CD4-positive, CD25-positive, alpha-beta regulatory T cell (primary cell): Measurements from ENCODE around the gene HP. TPM values are rescaled to one million over a fixed set of nuclear protein-coding genes. Genes with fewer than 3 reads are reported as not detected.
"Not testable (repeated sequence)": the region's sequence is repeated elsewhere in the genome, so short reads cannot be mapped to it uniquely, and the experiment has no call there.

Source experiments
- ATAC-seq, 2 donors: fragments of 150-1000 bp; cut with Tn5 transposase; one replicate each; pipeline ENCODE4 v1.10.0; 2021; ENCODE audit warnings: low read depth in 2 of 2, moderate number of reproducible peaks in 2 of 2, moderate library complexity in 1 of 2
- DNase-seq, 3 donors: peaks; one replicate each; pipeline versions ENCODE4 v3.0.0 to v3.0.0-alpha.2; 2012 to 2022; ENCODE audit warnings: mixed read lengths in 1 of 3
- H3K27ac ChIP-seq: one replicate; pipeline ENCODE4 v1.7.0; 2013; ENCODE audit warnings: mild to moderate bottlenecking, low read length; ENCODE audit not compliant: insufficient read depth, poor library complexity, severe bottlenecking
- H3K27me3 ChIP-seq: one replicate; pipeline ENCODE4 v1.7.0; 2013; ENCODE audit warnings: low read length; ENCODE audit not compliant: control insufficient read depth, insufficient read depth
- H3K36me3 ChIP-seq: one replicate; pipeline ENCODE4 v1.7.0; 2013; ENCODE audit warnings: mild to moderate bottlenecking, low read length, moderate library complexity; ENCODE audit not compliant: control insufficient read depth, insufficient read depth
- H3K4me1 ChIP-seq: 2 replicates; pipeline ENCODE4 v1.7.0; 2013; ENCODE audit warnings: mild to moderate bottlenecking, low read length; ENCODE audit not compliant: insufficient read depth, control insufficient read depth, poor library complexity, severe bottlenecking
- H3K4me3 ChIP-seq: one replicate; pipeline ENCODE4 v1.7.0; 2013; ENCODE audit warnings: low read depth, mild to moderate bottlenecking, low read length, moderate library complexity
- H3K9me3 ChIP-seq, 2 experiments: 1 replicate in 1 of 2; 2 replicates in 1 of 2; pipeline ENCODE4 v1.7.0; 2013; ENCODE audit warnings: low read length in 2 of 2, mild to moderate bottlenecking in 1 of 2, moderate library complexity in 1 of 2; ENCODE audit not compliant: control insufficient read depth in 2 of 2
- H3K27ac Mint-ChIP-seq, 3 donors: one replicate each; pipeline ENCODE4 v1.8.0; 2020 to 2022; ENCODE audit warnings: mild to moderate bottlenecking in 3 of 3, mixed read lengths in 3 of 3, moderate library complexity in 2 of 3
- H3K27me3 Mint-ChIP-seq: one replicate; pipeline ENCODE4 v1.8.0; 2022; ENCODE audit warnings: mild to moderate bottlenecking, mixed read lengths
- H3K36me3 Mint-ChIP-seq: one replicate; pipeline ENCODE4 v1.8.0; 2020; ENCODE audit warnings: mixed read lengths
- H3K4me1 Mint-ChIP-seq, 4 donors: one replicate each; pipeline ENCODE4 v1.8.0; 2020 to 2022; ENCODE audit warnings: mixed read lengths in 4 of 4, mild to moderate bottlenecking in 1 of 4
- H3K4me3 Mint-ChIP-seq, 4 donors: one replicate each; pipeline ENCODE4 v1.8.0; 2020 to 2022; ENCODE audit warnings: mild to moderate bottlenecking in 4 of 4, mixed read lengths in 4 of 4, moderate library complexity in 3 of 4
- H3K9me3 Mint-ChIP-seq, 7 donors: one replicate each; pipeline ENCODE4 v1.8.0; 2020 to 2022; ENCODE audit warnings: mixed read lengths in 7 of 7, mild to moderate bottlenecking in 3 of 7, moderate library complexity in 2 of 7
- polyA plus RNA-seq, 4 donors: library from polyadenylated mRNA; unstranded; fragments of 300-500 nt; fragmentation: Illumina TruSeq; gene quantifications; one replicate each; pipeline ENCODE4 v1.2.3, GENCODE V29; 2021
- total RNA-seq: library from RNA; stranded (reverse); gene quantifications from one replicate; pipeline ENCODE4 v1.2.3, GENCODE V29; 2022

Gene HP
- total and polyA plus RNA-seq, 5 donors from 2014 or later, result not detected

DNA sequence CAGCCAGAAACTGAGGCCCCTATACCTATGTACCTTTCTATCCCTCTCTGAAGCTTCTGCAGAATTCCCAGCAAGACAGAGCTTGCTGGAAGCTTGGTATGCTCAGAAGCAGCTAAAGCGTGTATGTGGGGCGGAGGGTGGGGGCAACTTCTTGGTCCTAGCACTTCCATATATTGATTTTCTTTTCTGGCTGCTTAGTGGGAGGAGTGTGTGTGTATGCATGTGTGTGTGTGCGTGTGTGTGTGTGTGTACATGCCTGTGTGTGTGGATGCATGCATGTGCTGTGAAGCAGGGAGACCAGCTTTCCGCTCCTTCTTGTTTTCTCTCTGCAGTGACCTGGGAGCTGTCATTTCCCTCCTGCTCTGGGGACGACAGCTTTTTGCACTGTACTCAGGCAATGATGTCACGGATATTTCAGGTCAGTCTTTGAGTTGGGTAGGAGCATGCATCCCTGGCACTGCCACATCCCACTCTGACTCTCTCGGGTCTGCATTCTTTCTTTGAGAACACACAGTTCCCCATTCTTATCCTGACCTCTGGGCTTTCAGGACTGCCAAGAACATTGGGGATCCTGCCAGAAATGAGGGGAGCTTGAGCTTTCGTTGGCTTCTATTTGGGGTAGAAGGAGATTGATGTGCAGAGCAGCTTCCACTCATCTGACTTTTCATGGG is 19.4 kb downstream of the HP start:
- H3K27ac ChIP-seq, result no peak overlapping the region
- no peak for ATAC-seq
- DNase-seq, result no peak

GRCh38 chr16:72075067-72075466 is 20.8 kb downstream of the HP start:
- H3K4me3 Mint-ChIP-seq, H3K4me3 ChIP-seq, H3K4me1 ChIP-seq, H3K27me3 ChIP-seq, H3K27ac ChIP-seq, H3K9me3 Mint-ChIP-seq, H3K27ac Mint-ChIP-seq, DNase-seq, H3K36me3 ChIP-seq, H3K36me3 Mint-ChIP-seq, H3K9me3 ChIP-seq, ATAC-seq, H3K27me3 Mint-ChIP-seq, H3K4me1 Mint-ChIP-seq: not testable (repeated sequence)

More for the DNA sequence above, 19.4 kb downstream of the HP start:
- Histone ChIP-seq H3K36me3 (no peaks in the 10 kb centered on the region), H3K9me3 (no peaks in the 10 kb centered on the region), H3K27me3 (no peaks in the 10 kb centered on the region), H3K4me3 (no peak overlapping the region), H3K4me1 (no peaks in the 10 kb centered on the region)
- Mint-ChIP-seq H3K4me3 (no peak overlapping the region), H3K27ac (no peak overlapping the region), H3K4me1 (no peaks in the 10 kb centered on the region), H3K36me3 (no peaks in the 10 kb centered on the region), H3K27me3 (no peaks in the 10 kb centered on the region), H3K9me3 (no peaks in the 10 kb centered on the region)

DNA sequence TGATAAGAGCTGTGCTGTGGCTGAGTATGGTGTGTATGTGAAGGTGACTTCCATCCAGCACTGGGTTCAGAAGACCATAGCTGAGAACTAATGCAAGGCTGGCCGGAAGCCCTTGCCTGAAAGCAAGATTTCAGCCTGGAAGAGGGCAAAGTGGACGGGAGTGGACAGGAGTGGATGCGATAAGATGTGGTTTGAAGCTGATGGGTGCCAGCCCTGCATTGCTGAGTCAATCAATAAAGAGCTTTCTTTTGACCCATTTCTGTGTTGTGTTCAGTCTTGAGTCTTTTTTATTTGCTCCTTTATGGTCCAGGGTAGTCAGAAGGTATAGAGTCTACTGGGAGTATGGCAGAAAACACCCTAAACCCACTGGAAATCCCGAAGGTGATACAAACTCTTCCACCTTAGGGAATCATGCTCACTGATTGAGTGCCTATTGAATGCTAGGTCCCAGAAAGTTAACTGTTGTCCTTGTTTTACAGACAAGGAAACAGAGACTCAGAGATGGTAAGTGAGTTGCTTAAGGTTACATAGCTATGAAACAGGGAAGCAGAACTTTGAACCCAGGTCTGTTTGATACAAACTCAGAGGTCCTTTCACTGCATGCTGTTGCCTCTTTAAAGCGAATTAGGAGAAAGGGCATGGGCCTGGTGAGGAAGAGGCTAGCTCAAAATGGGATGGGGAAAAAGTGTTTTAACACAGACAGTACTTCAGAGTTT is 22.8 kb downstream of the HP start:
- H3K4me3 Mint-ChIP-seq, H3K9me3 Mint-ChIP-seq, H3K4me3 ChIP-seq, H3K36me3 Mint-ChIP-seq, H3K27ac Mint-ChIP-seq, H3K9me3 ChIP-seq, DNase-seq, H3K27ac ChIP-seq, H3K27me3 ChIP-seq, H3K36me3 ChIP-seq, H3K27me3 Mint-ChIP-seq, ATAC-seq, H3K4me1 ChIP-seq, H3K4me1 Mint-ChIP-seq: not testable (repeated sequence)

- no peak overlapping the region for H3K27ac ChIP-seq
- H3K36me3 ChIP-seq, result peaks cover 40% of the 10 kb centered on the region
- H3K4me3 Mint-ChIP-seq, result no peak overlapping the region
- peaks cover 4 to 9% of the 10 kb centered on the region in 2 experiments for H3K9me3 ChIP-seq
- ATAC-seq (no peak), DNase-seq (no peak)
- no peak overlapping the region for H3K4me3 ChIP-seq
- H3K27me3 ChIP-seq, result no peaks in the 10 kb centered on the region
- H3K4me1 ChIP-seq, result no peaks in the 10 kb centered on the region
- peaks cover 0 to 8% (median 2%) of the 10 kb centered on the region in 7 donors for H3K9me3 Mint-ChIP-seq
- no peaks in the 10 kb centered on the region for H3K27me3 Mint-ChIP-seq
- H3K36me3 Mint-ChIP-seq, result peaks cover 35% of the 10 kb centered on the region
- H3K4me1 Mint-ChIP-seq, result peaks cover 0 to 7% (median 1%) of the 10 kb centered on the region in 4 donors
- H3K27ac Mint-ChIP-seq, result no peak overlapping the region
Measured at GRCh38 chr16:72083778-72084404, 29.6 kb downstream of the HP start.

- Histone ChIP-seq H3K9me3 (peaks cover 4 to 9% of the 10 kb centered on the region in 2 experiments), H3K4me1 (no peaks in the 10 kb centered on the region), H3K27ac (no peak overlapping the region), H3K27me3 (no peaks in the 10 kb centered on the region), H3K36me3 (peaks cover 46% of the 10 kb centered on the region), H3K4me3 (no peak overlapping the region)
- DNase-seq, result no peak
- Mint-ChIP-seq H3K27me3 (no peaks in the 10 kb centered on the region), H3K27ac (no peak overlapping the region), H3K36me3 (peaks cover 41% of the 10 kb centered on the region), H3K4me3 (no peak overlapping the region), H3K9me3 (peaks cover 0 to 8% (median 2%) of the 10 kb centered on the region in 7 donors), H3K4me1 (peaks cover 0 to 7% (median 1%) of the 10 kb centered on the region in 4 donors)
- ATAC-seq, result no peak
Measured at GRCh38 chr16:72084445-72084844, 30.1 kb downstream of the HP start.

GRCh38 chr16:72085002-72085401 is 30.7 kb downstream of the HP start:
- Mint-ChIP-seq H3K27ac (no peak overlapping the region), H3K9me3 (peaks cover 0 to 8% (median 2%) of the 10 kb centered on the region in 7 donors), H3K4me3 (no peak overlapping the region), H3K27me3 (no peaks in the 10 kb centered on the region), H3K4me1 (peaks cover 0 to 7% (median 2%) of the 10 kb centered on the region in 4 donors), H3K36me3 (peaks cover 46% of the 10 kb centered on the region)
- no peak overlapping the region for H3K4me3 ChIP-seq
- H3K27ac ChIP-seq, result no peak overlapping the region
- peaks cover 4 to 9% of the 10 kb centered on the region in 2 experiments for H3K9me3 ChIP-seq
- no peak for ATAC-seq
- H3K4me1 ChIP-seq, result no peaks in the 10 kb centered on the region
- H3K27me3 ChIP-seq, result no peaks in the 10 kb centered on the region
- DNase-seq, result no peak
- H3K36me3 ChIP-seq, result peaks cover 51% of the 10 kb centered on the region

GRCh38 chr16:72091217-72091616 is 36.9 kb downstream of the HP start:
- H3K4me3 ChIP-seq, result peak overlapping the region; percentile 2
- Mint-ChIP-seq H3K27ac (peak overlapping the region; percentile 0 to 66 (median 17)), H3K4me3 (peak overlapping the region; percentile 62 to 99 (median 97)), H3K9me3 (peaks cover 0 to 1% (median 0%) of the 10 kb centered on the region in 7 donors), H3K4me1 (peaks cover 27 to 55% (median 42%) of the 10 kb centered on the region in 4 donors), H3K27me3 (no peaks in the 10 kb centered on the region), H3K36me3 (peaks cover 28% of the 10 kb centered on the region)
- no peak overlapping the region for H3K27ac ChIP-seq
- H3K27me3 ChIP-seq, result no peaks in the 10 kb centered on the region
- ATAC-seq (no peak), DNase-seq (no peak)
- H3K36me3 ChIP-seq, result peaks cover 43% of the 10 kb centered on the region
- H3K9me3 ChIP-seq, result no peaks in the 10 kb centered on the region
- H3K4me1 ChIP-seq, result peaks cover 42% of the 10 kb centered on the region
